Kidney (tissue), 14 donors: ENCODE results near the gene ETS1. TPM values are rescaled to one million over a fixed set of nuclear protein-coding genes. Genes with fewer than 3 reads are reported as not detected.

Source experiments
- DNase-seq, 5 donors: peaks; one replicate each; pipeline ENCODE4 v3.0.0-alpha.2; 2013 to 2020
- FAIRE-seq: peaks from 2 replicates; lab custom pipeline; 2012; peaks lifted over from hg19 to GRCh38; lab: Jason Lieb, UNC
- H3K27ac ChIP-seq, 2 donors: one replicate each; pipeline ENCODE4 v1.7.0; 2013; ENCODE audit warnings: low read depth in 2 of 2, low read length in 2 of 2, inconsistent platforms in 1 of 2
- H3K27me3 ChIP-seq: one replicate; pipeline ENCODE4 v1.7.1; 2013; ENCODE audit warnings: low read length, inconsistent platforms; ENCODE audit not compliant: control insufficient read depth, insufficient read depth
- H3K36me3 ChIP-seq, 3 donors: one replicate each; pipeline versions ENCODE4 v1.7.0 to v1.7.1; 2013; ENCODE audit warnings: low read length in 3 of 3, control low read depth in 1 of 3, inconsistent platforms in 1 of 3; ENCODE audit not compliant: insufficient read depth in 3 of 3, control insufficient read depth in 2 of 3
- H3K4me1 ChIP-seq, 3 donors: one replicate each; pipeline versions ENCODE4 v1.7.0 to v1.7.1; 2013; ENCODE audit warnings: low read length in 3 of 3, inconsistent platforms in 1 of 3, low read depth in 1 of 3; ENCODE audit not compliant: control insufficient read depth in 2 of 3, insufficient read depth in 2 of 3
- H3K4me3 ChIP-seq, 3 donors: one replicate each; pipeline versions ENCODE4 v1.7.0 to v1.8.1; 2013; ENCODE audit warnings: low read length in 3 of 3, control low read depth in 1 of 3, inconsistent platforms in 1 of 3
- H3K9ac ChIP-seq, 3 donors: one replicate each; pipeline versions ENCODE4 v1.7.0 to v1.7.1; 2013; ENCODE audit warnings: low read length in 3 of 3, control low read depth in 1 of 3, inconsistent platforms in 1 of 3
- H3K9me3 ChIP-seq, 3 donors: one replicate each; pipeline versions ENCODE4 v1.7.0 to v1.7.1; 2013; ENCODE audit warnings: low read length in 3 of 3, control low read depth in 1 of 3, inconsistent platforms in 1 of 3; ENCODE audit not compliant: control insufficient read depth in 2 of 3, insufficient read depth in 1 of 3
- intact Hi-C: fragments of 100-400 bp; cut with DNase I; formaldehyde crosslinking; loops from one replicate; pipeline ENCODE4 v1.11.1; 2022
- polyA plus RNA-seq: library from polyadenylated mRNA; stranded (reverse); fragments of 350-450 nt; fragmentation: Illumina TruSeq; extraction: RNeasy Lipid Tissue Mini Kit (QIAGEN cat#74804); gene quantifications from one replicate; pipeline ENCODE4 v1.2.3, GENCODE V29; 2014; ENCODE audit warnings: low read depth, low replicate concordance; ENCODE audit not compliant: insufficient read depth
- total RNA-seq: library from RNA; stranded (reverse); fragmentation: NEBNext Ultra II Directional; extraction: Animal tissue kit (Norgen Biotek cat#: 25700); gene quantifications from one replicate; pipeline ENCODE4 v1.2.1, GENCODE V29; 2021
- TF ChIP-seq, protein P1 (sequence below): IDR thresholded peaks from 3 replicates; pipeline ENCODE4 v1.5.1; 2012; ENCODE audit warnings: mild to moderate bottlenecking, moderate library complexity, borderline replicate concordance; ENCODE audit not compliant: insufficient read depth; ENCODE audit errors: extremely low read depth
- donor health status: control.
- donor health status: control.
- donor health status: control.
- donor health status: control.
- donor health status: control.
- donor health status: DM: yes; HTN: yes; CAD: no.
- donor health status: Normal renal cell carcinoma (clear cell type).

ETS1 gene
- total and polyA plus RNA-seq, 2 donors from 2014 or later, result 23.5 to 124 TPM

DNA sequence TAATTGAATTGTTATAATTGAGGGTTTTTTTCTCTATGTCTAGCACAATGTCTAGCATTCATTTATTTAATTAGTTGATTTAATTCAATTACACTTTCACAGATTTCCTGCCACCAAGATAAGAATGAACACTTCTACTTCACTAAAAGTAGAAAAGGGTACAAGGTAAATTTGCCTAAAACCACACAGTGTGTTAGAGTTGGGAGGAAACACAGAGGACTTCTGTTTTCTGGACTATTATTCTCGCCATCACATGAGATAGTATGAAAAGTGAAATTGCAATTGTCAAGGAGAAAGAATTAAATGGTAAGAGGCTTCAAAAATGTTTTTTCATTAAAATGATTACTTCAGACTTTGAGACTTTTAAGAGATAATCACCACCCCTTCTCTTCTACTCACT lies 109.5 kb downstream of the ETS1 start:
- intact Hi-C loops, result no loop called here
- no peaks in the 10 kb centered on the region for H3K27me3 ChIP-seq
- peaks cover 0 to 29% (median under 1%) of the 10 kb centered on the region in 3 donors for H3K36me3 ChIP-seq
- H3K4me3 ChIP-seq, result no peak overlapping the region
- H3K27ac ChIP-seq, result no peak overlapping the region
- H3K4me1 ChIP-seq, result peaks cover 0 to 42% (median 28%) of the 10 kb centered on the region in 3 donors
- TF ChIP-seq, protein P1, sequence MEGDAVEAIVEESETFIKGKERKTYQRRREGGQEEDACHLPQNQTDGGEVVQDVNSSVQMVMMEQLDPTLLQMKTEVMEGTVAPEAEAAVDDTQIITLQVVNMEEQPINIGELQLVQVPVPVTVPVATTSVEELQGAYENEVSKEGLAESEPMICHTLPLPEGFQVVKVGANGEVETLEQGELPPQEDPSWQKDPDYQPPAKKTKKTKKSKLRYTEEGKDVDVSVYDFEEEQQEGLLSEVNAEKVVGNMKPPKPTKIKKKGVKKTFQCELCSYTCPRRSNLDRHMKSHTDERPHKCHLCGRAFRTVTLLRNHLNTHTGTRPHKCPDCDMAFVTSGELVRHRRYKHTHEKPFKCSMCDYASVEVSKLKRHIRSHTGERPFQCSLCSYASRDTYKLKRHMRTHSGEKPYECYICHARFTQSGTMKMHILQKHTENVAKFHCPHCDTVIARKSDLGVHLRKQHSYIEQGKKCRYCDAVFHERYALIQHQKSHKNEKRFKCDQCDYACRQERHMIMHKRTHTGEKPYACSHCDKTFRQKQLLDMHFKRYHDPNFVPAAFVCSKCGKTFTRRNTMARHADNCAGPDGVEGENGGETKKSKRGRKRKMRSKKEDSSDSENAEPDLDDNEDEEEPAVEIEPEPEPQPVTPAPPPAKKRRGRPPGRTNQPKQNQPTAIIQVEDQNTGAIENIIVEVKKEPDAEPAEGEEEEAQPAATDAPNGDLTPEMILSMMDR, result no peak
- H3K9me3 ChIP-seq, result no peaks in the 10 kb centered on the region
- no peak for DNase-seq
- H3K9ac ChIP-seq, result no peak overlapping the region
- no peak for FAIRE-seq

DNA sequence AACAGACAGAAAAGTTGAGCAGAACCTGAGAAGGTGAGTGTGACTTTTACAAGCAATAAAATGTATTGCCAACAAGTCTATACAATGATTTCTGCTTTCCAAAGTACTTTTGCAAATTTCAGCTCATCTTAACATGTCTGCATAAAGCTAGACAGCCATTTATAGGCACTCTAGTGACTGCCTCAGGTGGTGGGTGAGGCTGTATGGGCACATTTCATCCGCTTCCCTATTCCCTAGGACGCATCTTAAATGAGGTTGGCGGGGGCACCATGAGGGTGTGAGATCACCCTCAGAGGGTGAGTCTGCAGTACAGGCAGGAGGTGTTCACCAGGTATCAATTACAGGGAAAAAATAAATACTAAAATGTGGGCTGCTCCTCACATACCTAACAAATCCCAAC lies 110.1 kb downstream of the ETS1 start:
- intact Hi-C loops, result no loop called here
- DNase-seq, result no peak
- TF ChIP-seq, protein P1, result no peak
- Histone ChIP-seq H3K9ac (no peak overlapping the region), H3K27ac (no peak overlapping the region), H3K4me1 (peaks cover 0 to 39% (median 32%) of the 10 kb centered on the region in 3 donors), H3K27me3 (no peaks in the 10 kb centered on the region), H3K36me3 (peaks cover 0 to 29% (median 2%) of the 10 kb centered on the region in 3 donors), H3K4me3 (no peak overlapping the region), H3K9me3 (no peaks in the 10 kb centered on the region)
- FAIRE-seq, result no peak

DNA sequence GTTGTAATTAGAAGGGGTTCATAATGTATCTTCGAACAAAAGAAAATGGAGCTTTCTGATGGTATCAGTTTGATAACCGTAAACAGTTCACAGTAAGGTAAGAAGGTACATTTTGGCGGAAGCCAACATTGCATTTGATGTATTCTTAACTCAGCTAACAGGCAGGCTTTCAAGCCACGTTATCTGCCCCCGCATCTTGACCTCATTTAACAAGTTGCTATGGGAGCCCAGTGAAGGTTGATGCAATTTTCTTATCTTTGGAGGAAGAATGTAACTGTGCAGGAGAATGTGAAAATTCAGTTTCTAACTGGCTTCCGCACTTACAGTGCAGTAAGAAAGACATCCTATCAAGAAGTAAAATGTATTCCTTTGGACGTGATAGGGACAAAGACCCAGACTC lies 110.6 kb downstream of the ETS1 start:
- no peaks in the 10 kb centered on the region for H3K27me3 ChIP-seq
- FAIRE-seq (no peak), DNase-seq (peak in 1 of 5 donors; percentile 33)
- H3K36me3 ChIP-seq, result peaks cover 0 to 29% (median 2%) of the 10 kb centered on the region in 3 donors
- no peaks in the 10 kb centered on the region for H3K9me3 ChIP-seq
- TF ChIP-seq, protein P1, result no peak
- no peak overlapping the region for H3K9ac ChIP-seq
- no peak overlapping the region for H3K27ac ChIP-seq
- no peak overlapping the region for H3K4me3 ChIP-seq
- peaks cover 0 to 39% (median 32%) of the 10 kb centered on the region in 3 donors for H3K4me1 ChIP-seq
- intact Hi-C loops, result no loop called here

DNA sequence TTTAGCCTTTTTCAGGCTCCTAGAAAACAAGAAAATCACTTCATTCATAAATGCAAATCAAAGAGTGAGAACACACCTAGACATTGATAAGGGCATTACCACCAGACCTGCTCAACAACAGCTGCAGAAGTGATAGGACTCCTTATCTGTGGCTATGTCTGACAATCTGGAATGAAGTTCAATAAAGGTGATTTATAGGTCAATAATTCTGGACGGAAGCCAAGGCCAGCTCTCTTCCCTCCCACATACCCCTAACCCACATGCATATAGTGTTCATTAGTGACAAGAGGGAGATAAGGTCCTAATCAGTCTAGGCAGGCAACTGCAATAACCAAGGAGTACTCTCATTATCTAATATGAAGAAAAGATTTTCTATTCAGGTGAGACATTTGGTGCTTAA lies 111.3 kb downstream of the ETS1 start:
- intact Hi-C loops, result no loop called here
- Histone ChIP-seq H3K9me3 (no peaks in the 10 kb centered on the region), H3K4me1 (peaks cover 0 to 43% (median 32%) of the 10 kb centered on the region in 3 donors), H3K36me3 (peaks cover 0 to 29% (median 2%) of the 10 kb centered on the region in 3 donors), H3K27me3 (no peaks in the 10 kb centered on the region), H3K4me3 (no peak overlapping the region), H3K27ac (no peak overlapping the region), H3K9ac (no peak overlapping the region)
- DNase-seq (no peak), FAIRE-seq (no peak)
- TF ChIP-seq, protein P1, result no peak
